Sigmoid colon (tissue), 7 donors: ENCODE results near the gene CCDC149. TPM values are rescaled to one million over a fixed set of nuclear protein-coding genes. Genes with fewer than 3 reads are reported as not detected.

Experiments used
- DNase-seq: peaks from one replicate; pipeline ENCODE4 v3.0.0-alpha.2; 2019
- H3K27ac ChIP-seq, 4 donors: fragments of 200-600 bp; sonication (generic); one replicate each; pipeline ENCODE4 v1.5.1; 2016 to 2019; ENCODE audit warnings: mild to moderate bottlenecking in 1 of 4
- H3K27me3 ChIP-seq, 3 donors: fragments of 200-600 bp; sonication (generic); one replicate each; pipeline ENCODE4 v1.5.1; 2019; ENCODE audit warnings: mild to moderate bottlenecking in 1 of 3
- H3K36me3 ChIP-seq, 4 donors: fragments of 200-600 bp; sonication (generic); one replicate each; pipeline ENCODE4 v1.5.1; 2016 to 2019
- H3K4me1 ChIP-seq, 4 donors: fragments of 200-600 bp; sonication (generic); one replicate each; pipeline ENCODE4 v1.5.1; 2017 to 2019
- H3K4me3 ChIP-seq, 4 donors: fragments of 200-600 bp; sonication (generic); one replicate each; pipeline ENCODE4 v1.5.1; 2017 to 2019; ENCODE audit warnings: mild to moderate bottlenecking in 2 of 4, moderate library complexity in 1 of 4
- H3K9me3 ChIP-seq, 4 donors: fragments of 200-600 bp in 3 of 4; sonication (generic) in 3 of 4; one replicate each; pipeline versions ENCODE4 v1.5.1 to v1.6.1; 2013 to 2019
- CTCF ChIP-seq, 4 experiments: fragments of 450-650 bp in 3 of 4; fragments of 200-600 bp in 1 of 4; IDR thresholded peaks; one replicate each; pipeline ENCODE4 v1.5.1; 2016 to 2019; ENCODE audit warnings: antibody characterized with exemption in 4 of 4, mild to moderate bottlenecking in 3 of 4, moderate library complexity in 2 of 4
- EP300 ChIP-seq, 4 donors: sonication (generic); formaldehyde crosslinking; IDR thresholded peaks; one replicate each; pipeline ENCODE4 v1.6.1; 2017; ENCODE audit warnings: antibody characterized with exemption in 4 of 4
- POLR2A ChIP-seq, 2 donors: fragments of 450-650 bp; IDR thresholded peaks; one replicate each; pipeline ENCODE4 v1.6.1; 2016; ENCODE audit warnings: antibody characterized with exemption in 2 of 2, mild to moderate bottlenecking in 2 of 2, moderate library complexity in 2 of 2
- POLR2AphosphoS5 ChIP-seq, 4 donors: sonication (generic); formaldehyde crosslinking; IDR thresholded peaks; one replicate each; pipeline ENCODE4 v1.6.1; 2017; ENCODE audit warnings: antibody characterized with exemption in 4 of 4
- WGBS, 2 donors: extraction: QIAGEN DNeasy Blood & Tissue Kit; methylation state at CpG; one replicate each; pipeline ENCODE4 v1.1.7; 2013; 5-methylcytosine and 5-hydroxymethylcytosine counted together
- intact Hi-C: fragments of 100-400 bp; cut with DNase I; formaldehyde crosslinking; loops from one replicate; pipeline ENCODE4 v1.15.1; 2023
- polyA plus RNA-seq, 3 donors: library from polyadenylated mRNA; stranded (reverse); fragments of 200-250 nt; gene quantifications; one replicate each; pipeline ENCODE4 v1.2.3, GENCODE V29; 2013
- total RNA-seq, 4 donors: library from RNA; depleted of rRNA; stranded (reverse); fragments of >200 nt; gene quantifications; one replicate each; pipeline ENCODE4 v1.1.0, GENCODE V29; 2016
- donor health status: healthy with polysubstance abuse.
- donor health status: Bipolar disorder and iron deficiency.
- donor health status: healthy.

The CCDC149 gene
- total and polyA plus RNA-seq, 7 donors, result 5.8 to 21.3 (median 11.8) TPM

- Histone ChIP-seq H3K36me3 (peaks cover 2 to 34% (median 4%) of the 10 kb centered on the region in 4 donors), H3K27me3 (no peaks in the 10 kb centered on the region), H3K9me3 (no peaks in the 10 kb centered on the region), H3K4me3 (no peak overlapping the region), H3K27ac (peak overlapping the region in 3 of 4 donors; percentile 45 to 58 (median 54)), H3K4me1 (peaks cover 0 to 10% (median 10%) of the 10 kb centered on the region in 4 donors)
- intact Hi-C loops, result no loop called here
- TF ChIP-seq POLR2AphosphoS5 (IDR thresholded peaks at IDR 0.05) (peak in 1 of 4 donors; percentile 24), EP300 (IDR thresholded peaks at IDR 0.05) (no peak), POLR2A (IDR thresholded peaks at IDR 0.05) (no peak)
- no peak for DNase-seq
- 90 to 93% methylated on average over 7 of the region's 7 CpGs for WGBS, 2 donors
These were observed 88.1 kb downstream of the CCDC149 start for GRCh38 chr4:24824720-24825119.

- Histone ChIP-seq H3K4me1 (peaks cover 0 to 10% (median 10%) of the 10 kb centered on the region in 4 donors), H3K4me3 (no peak overlapping the region), H3K9me3 (no peaks in the 10 kb centered on the region), H3K36me3 (peaks cover 4 to 45% (median 17%) of the 10 kb centered on the region in 4 donors), H3K27ac (no peak overlapping the region), H3K27me3 (no peaks in the 10 kb centered on the region)
- intact Hi-C loops, result no loop called here
- DNase-seq, result no peak
- TF ChIP-seq POLR2A (IDR thresholded peaks at IDR 0.05) (no peak), POLR2AphosphoS5 (IDR thresholded peaks at IDR 0.05) (no peak)
These were observed 92.3 kb downstream of the CCDC149 start for GRCh38 chr4:24820541-24820940.

GRCh38 chr4:24816797-24817196, 96.0 kb downstream of the CCDC149 start:
- Histone ChIP-seq H3K27ac (no peak overlapping the region), H3K4me3 (no peak overlapping the region), H3K9me3 (no peaks in the 10 kb centered on the region), H3K36me3 (peaks cover 4 to 57% (median 23%) of the 10 kb centered on the region in 4 donors), H3K27me3 (no peaks in the 10 kb centered on the region), H3K4me1 (peaks cover 0 to 7% (median 0%) of the 10 kb centered on the region in 4 donors)
- 92% methylated on average over 18 of the region's 18 CpGs for WGBS, 2 donors
- intact Hi-C loops, result no loop called here
- no peak for DNase-seq
- TF ChIP-seq CTCF (IDR thresholded peaks at IDR 0.05) (no peak), EP300 (IDR thresholded peaks at IDR 0.05) (no peak), POLR2A (IDR thresholded peaks at IDR 0.05) (no peak), POLR2AphosphoS5 (IDR thresholded peaks at IDR 0.05) (no peak)

GRCh38 chr4:24813732-24814131, 99.1 kb downstream of the CCDC149 start:
- intact Hi-C loops, result no loop called here
- no peak for DNase-seq
- Histone ChIP-seq H3K4me1 (peaks cover 0 to 25% (median 11%) of the 10 kb centered on the region in 4 donors), H3K36me3 (peaks cover 0 to 33% (median 13%) of the 10 kb centered on the region in 4 donors), H3K27me3 (no peaks in the 10 kb centered on the region), H3K9me3 (no peaks in the 10 kb centered on the region), H3K4me3 (no peak overlapping the region), H3K27ac (no peak overlapping the region)
- 70 to 74% methylated on average over 2 of the region's 2 CpGs for WGBS, 2 donors
- TF ChIP-seq POLR2AphosphoS5 (IDR thresholded peaks at IDR 0.05) (no peak), POLR2A (IDR thresholded peaks at IDR 0.05) (no peak), CTCF (IDR thresholded peaks at IDR 0.05) (no peak), EP300 (IDR thresholded peaks at IDR 0.05) (no peak)

- 88 to 92% methylated on average over 6 of the region's 6 CpGs for WGBS, 2 donors
- intact Hi-C loops, result no loop called here
- Histone ChIP-seq H3K4me3 (no peak overlapping the region), H3K27me3 (no peaks in the 10 kb centered on the region), H3K36me3 (peaks cover 0 to 21% (median 6%) of the 10 kb centered on the region in 4 donors), H3K27ac (peak overlapping the region in 3 of 4 donors; percentile 27 to 82 (median 74)), H3K9me3 (no peaks in the 10 kb centered on the region), H3K4me1 (peaks cover 0 to 31% (median 12%) of the 10 kb centered on the region in 4 donors)
- DNase-seq, result no peak
- TF ChIP-seq POLR2AphosphoS5 (IDR thresholded peaks at IDR 0.05) (no peak), EP300 (IDR thresholded peaks at IDR 0.05) (no peak), POLR2A (IDR thresholded peaks at IDR 0.05) (no peak), CTCF (IDR thresholded peaks at IDR 0.05) (no peak)
These were observed 101.8 kb downstream of the CCDC149 start for GRCh38 chr4:24810871-24811631.
